Spleen (tissue), 3 donors: ENCODE data around the gene GABBR2.

Experiments used
- POLR2A ChIP-seq, 3 donors: fragments of 450-650 bp; IDR thresholded peaks; one replicate each; pipeline ENCODE4 v1.5.1; 2017; ENCODE audit warnings: antibody characterized with exemption in 3 of 3, mild to moderate bottlenecking in 1 of 3
- POLR2AphosphoS5 ChIP-seq, 3 donors: sonication (generic); formaldehyde crosslinking; IDR thresholded peaks; one replicate each; pipeline ENCODE4 v1.5.1; 2017; ENCODE audit warnings: antibody characterized with exemption in 3 of 3

DNA sequence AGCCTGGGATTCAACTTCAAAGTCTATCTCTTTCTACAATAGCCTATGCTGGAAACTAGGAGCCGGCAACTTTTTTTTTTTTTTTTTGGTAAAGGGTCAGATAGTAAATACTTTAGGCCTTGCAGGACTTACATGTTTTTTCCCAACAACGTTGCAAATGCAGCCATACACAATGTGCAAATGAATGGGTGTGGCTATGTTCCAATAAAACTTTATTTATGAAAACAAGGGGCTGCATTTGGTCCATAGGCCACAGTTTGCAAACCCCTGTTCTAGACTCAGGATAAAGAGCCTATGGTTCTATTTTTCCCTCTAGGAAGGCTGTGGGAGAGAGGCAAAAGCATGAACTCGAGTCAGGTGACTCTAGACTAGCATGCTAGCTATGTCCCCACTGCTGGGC, 189.1 kb downstream of the GABBR2 start:
- TF ChIP-seq POLR2A (IDR thresholded peaks at IDR 0.05) (no peak), POLR2AphosphoS5 (IDR thresholded peaks at IDR 0.05) (no peak)
